Calu3 (cell line): ENCODE results near the gene TDRD9. TPM values are rescaled to one million over a fixed set of nuclear protein-coding genes. Genes with fewer than 3 reads are reported as not detected.

Experiments used
- BruUV-seq: library from RNA; stranded (reverse); fragments of 400-500 nt; replicated peaks from 2 replicates; lab custom pipeline; 2021; lab: Mats Ljungman, UMichigan
- CTCF ChIA-PET: fragments of 300-600 bp; sonication (Branson Sonifier 250); formaldehyde crosslinking; loops from one replicate; lab custom pipeline; 2022; ENCODE audit warnings: antibody characterized with exemption; lab: Charles Lee
- DNase-seq: peaks from one replicate; pipeline ENCODE4 v3.0.0; 2022
- H3K27ac Mint-ChIP-seq: one replicate; pipeline ENCODE4 v1.8.0; 2022; ENCODE audit warnings: mixed read lengths; ENCODE audit not compliant: unreplicated experiment
- H3K27me3 Mint-ChIP-seq: one replicate; pipeline ENCODE4 v1.8.0; 2022; ENCODE audit warnings: mixed read lengths; ENCODE audit not compliant: unreplicated experiment
- H3K36me3 Mint-ChIP-seq: one replicate; pipeline ENCODE4 v1.8.0; 2022; ENCODE audit warnings: mild to moderate bottlenecking, moderate library complexity, mixed read lengths; ENCODE audit not compliant: insufficient read depth, unreplicated experiment
- H3K4me1 Mint-ChIP-seq: one replicate; pipeline ENCODE4 v1.8.0; 2022; ENCODE audit warnings: mild to moderate bottlenecking, low read depth, mixed read lengths; ENCODE audit not compliant: unreplicated experiment
- H3K4me3 Mint-ChIP-seq: one replicate; pipeline ENCODE4 v1.8.0; 2022; ENCODE audit warnings: mild to moderate bottlenecking, low read depth, moderate library complexity, mixed read lengths; ENCODE audit not compliant: unreplicated experiment
- H3K9me3 Mint-ChIP-seq: one replicate; pipeline ENCODE4 v1.8.0; 2022; ENCODE audit warnings: low read depth, mixed read lengths; ENCODE audit not compliant: unreplicated experiment
- CTCF ChIP-seq: fragments of 200-600 bp; IDR thresholded peaks from one replicate; pipeline ENCODE4 v1.8.0; 2022; ENCODE audit warnings: antibody characterized with exemption; ENCODE audit not compliant: unreplicated experiment
- intact Hi-C: fragments of 100-400 bp; cut with micrococcal nuclease; formaldehyde crosslinking; loops from one replicate; pipeline ENCODE4 v1.10.0; 2022; ENCODE audit not compliant: unreplicated experiment
- total RNA-seq: library from RNA; stranded (reverse); gene quantifications from 2 replicates; pipeline ENCODE4 v1.2.3, GENCODE V29; 2022

TDRD9 gene
- total RNA-seq, 1 experiment from 2014 or later = not detected

- CTCF ChIA-PET = interaction anchor here (0.5 to 0.6 kb wide), 2 partner anchors 321 to 1568 kb away, joined by 3 read pairs; no protein-coding TSS in a partner anchor
- Mint-ChIP-seq H3K4me1 (peaks cover 9% of the 10 kb centered on the region), H3K27me3 (no peaks in the 10 kb centered on the region), H3K9me3 (no peaks in the 10 kb centered on the region), H3K36me3 (peaks cover 6% of the 10 kb centered on the region), H3K4me3 (no peak overlapping the region), H3K27ac (no peak overlapping the region)
- no TSS peak for BruUV-seq
- no peak for DNase-seq
- intact Hi-C loops = no loop called here
- TF ChIP-seq CTCF = no peak
Measured at GRCh38 chr14:103905842-103906456, 22.3 kb upstream of the TDRD9 start.

- no peak for TF ChIP-seq CTCF
- Mint-ChIP-seq H3K27ac (no peak overlapping the region), H3K36me3 (peaks cover 6% of the 10 kb centered on the region), H3K9me3 (no peaks in the 10 kb centered on the region), H3K27me3 (no peaks in the 10 kb centered on the region), H3K4me3 (no peak overlapping the region), H3K4me1 (peaks cover 9% of the 10 kb centered on the region)
- CTCF ChIA-PET = no interaction called here
- DNase-seq = no peak
- no TSS peak for BruUV-seq
- intact Hi-C loops = no loop called here
Measured at GRCh38 chr14:103908580-103908979, 19.7 kb upstream of the TDRD9 start.

GRCh38 chr14:103909531-103910261 lies 18.6 kb upstream of the TDRD9 start:
- no peak for TF ChIP-seq CTCF
- CTCF ChIA-PET = interaction anchor here (0.6 to 1.7 kb wide), 9 partner anchors 10 to 1836 kb away, joined by 3 to 23 read pairs (median 4); no protein-coding TSS in a partner anchor
- no peak for DNase-seq
- Mint-ChIP-seq H3K4me1 (peaks cover 9% of the 10 kb centered on the region), H3K9me3 (no peaks in the 10 kb centered on the region), H3K36me3 (peaks cover 7% of the 10 kb centered on the region), H3K4me3 (peak overlapping the region; percentile 20), H3K27ac (no peak overlapping the region), H3K27me3 (no peaks in the 10 kb centered on the region)
- intact Hi-C loops = loop anchor here (1.0 kb wide), 2 partner anchors 84 to 101 kb away; no protein-coding TSS in a partner anchor
- BruUV-seq = no TSS peak

- peaks cover 9% of the 10 kb centered on the region for H3K4me1 Mint-ChIP-seq
- intact Hi-C loops = loop anchor here (1.0 kb wide), 2 partner anchors 85 to 102 kb away; no protein-coding TSS in a partner anchor
- peak overlapping the region; percentile 20 for H3K4me3 Mint-ChIP-seq
- H3K27ac Mint-ChIP-seq = no peak overlapping the region
- CTCF ChIA-PET = interaction anchor here (0.6 to 1.8 kb wide), 11 partner anchors 9 to 1836 kb away, joined by 3 to 23 read pairs (median 4); a partner anchor contains a TSS
- no peaks in the 10 kb centered on the region for H3K9me3 Mint-ChIP-seq
- H3K36me3 Mint-ChIP-seq = peaks cover 12% of the 10 kb centered on the region
- DNase-seq = peak; percentile 92
- no peaks in the 10 kb centered on the region for H3K27me3 Mint-ChIP-seq
- peak; percentile 80 for TF ChIP-seq CTCF
- no TSS peak for BruUV-seq
Measured at GRCh38 chr14:103910262-103910935, 17.9 kb upstream of the TDRD9 start.
